Left lung (tissue), 10 donors: ENCODE data around the gene FBXO41. TPM values are rescaled to one million over a fixed set of nuclear protein-coding genes. Genes with fewer than 3 reads are reported as not detected.

Experiments
- ATAC-seq: fragments of 200-7000 bp; cut with Tn5 transposase; one replicate; pipeline ENCODE4 v1.9.1; 2020; ENCODE audit warnings: moderate library complexity
- DNase-seq, 4 donors: peaks; one replicate each; pipeline ENCODE4 v3.0.0-alpha.2; 2013 to 2020
- H3K27ac ChIP-seq, 2 donors: fragments of 200-600 bp; sonication (generic) in 1 of 2; one replicate each; pipeline versions ENCODE4 v1.5.0 to v1.8.0; 2020 to 2021
- H3K27me3 ChIP-seq, 2 donors: fragments of 200-600 bp; sonication (generic) in 1 of 2; one replicate each; pipeline versions ENCODE4 v1.5.0 to v1.8.0; 2020 to 2021
- H3K36me3 ChIP-seq, 2 donors: fragments of 200-600 bp; sonication (generic) in 1 of 2; one replicate each; pipeline versions ENCODE4 v1.5.0 to v1.8.0; 2020 to 2021
- H3K4me1 ChIP-seq, 2 donors: fragments of 200-600 bp; one replicate each; pipeline ENCODE4 v1.8.0; 2021
- H3K4me3 ChIP-seq, 2 donors: fragments of 200-600 bp; sonication (generic) in 1 of 2; one replicate each; pipeline versions ENCODE4 v1.5.0 to v1.8.0; 2020 to 2021; ENCODE audit warnings: mild to moderate bottlenecking in 1 of 2
- H3K9me3 ChIP-seq, 2 donors: fragments of 200-600 bp; sonication (generic) in 1 of 2; one replicate each; pipeline versions ENCODE4 v1.5.0 to v1.8.0; 2020 to 2021
- CTCF ChIP-seq, 2 donors: fragments of 200-600 bp; sonication (generic) in 1 of 2; IDR thresholded peaks; one replicate each; pipeline versions ENCODE4 v1.5.0 to v1.8.0; 2021; ENCODE audit warnings: antibody characterized with exemption in 2 of 2
- intact Hi-C, 2 donors: fragments of 100-400 bp; cut with DNase I; formaldehyde crosslinking; loops; one replicate each; pipeline versions ENCODE4 v1.11.2 to v1.14.2; 2022
- polyA plus RNA-seq, 6 donors: library from polyadenylated mRNA; unstranded; fragments of 120-200 nt; gene quantifications; one replicate each; pipeline ENCODE4 v1.2.1, GENCODE V29; 2013; ENCODE audit not compliant: insufficient read length in 6 of 6
- total RNA-seq, 2 donors: library from RNA; stranded (reverse); fragmentation: NEBNext Ultra II Directional; extraction: Animal tissue kit (Norgen Biotek cat#: 25700); gene quantifications; one replicate each; pipeline ENCODE4 v1.2.1, GENCODE V29; 2021
- donor health status: DM: no; HTN: yes; CAD: no.
- donor health status: DM: no; HTN: no; CAD: no.

Gene FBXO41
- total and polyA plus RNA-seq, 8 donors: 1.4 to 3.5 (median 1.9) TPM

GRCh38 chr2:73283545-73284295 is 558 bp downstream of the FBXO41 start:
- ATAC-seq: peak; percentile 29

GRCh38 chr2:73282924-73283544 is 1.2 kb downstream of the FBXO41 start:
- intact Hi-C loops: no loop called here
- TF ChIP-seq CTCF (IDR thresholded peaks at IDR 0.05): no peak
- DNase-seq (no peak), ATAC-seq (no peak)
- peaks cover 5 to 21% of the 10 kb centered on the region in 2 donors for H3K4me1 ChIP-seq
- peaks cover 18 to 50% of the 10 kb centered on the region in 2 donors for H3K27me3 ChIP-seq
- H3K36me3 ChIP-seq: no peaks in the 10 kb centered on the region
- H3K27ac ChIP-seq: no peak overlapping the region
- no peaks in the 10 kb centered on the region for H3K9me3 ChIP-seq
- peak overlapping the region in 1 of 2 donors; percentile 61 for H3K4me3 ChIP-seq

More at GRCh38 chr2:73283545-73284295, 558 bp downstream of the FBXO41 start:
- H3K4me1 ChIP-seq: peaks cover 5 to 21% of the 10 kb centered on the region in 2 donors
- no peak for TF ChIP-seq CTCF (IDR thresholded peaks at IDR 0.05)
- peak overlapping the region in 1 of 2 donors; percentile 50 for H3K27ac ChIP-seq
- H3K9me3 ChIP-seq: no peaks in the 10 kb centered on the region
- intact Hi-C loops: no loop called here
- H3K36me3 ChIP-seq: no peaks in the 10 kb centered on the region
- DNase-seq: peak in 1 of 4 donors; percentile 81
- H3K27me3 ChIP-seq: peaks cover 18 to 53% of the 10 kb centered on the region in 2 donors
- peak overlapping the region; percentile 47 to 61 for H3K4me3 ChIP-seq

- TF ChIP-seq CTCF (IDR thresholded peaks at IDR 0.05): no peak
- Histone ChIP-seq H3K9me3 (no peaks in the 10 kb centered on the region), H3K27me3 (peaks cover 13 to 32% of the 10 kb centered on the region in 2 donors), H3K4me3 (no peak overlapping the region), H3K36me3 (no peaks in the 10 kb centered on the region), H3K4me1 (peaks cover 5 to 21% of the 10 kb centered on the region in 2 donors), H3K27ac (no peak overlapping the region)
- intact Hi-C loops: no loop called here
- ATAC-seq (no peak), DNase-seq (no peak)
Observed at GRCh38 chr2:73281244-73281643, 3.0 kb downstream of the FBXO41 start.

GRCh38 chr2:73279852-73280251 is 4.4 kb downstream of the FBXO41 start:
- no peaks in the 10 kb centered on the region for H3K36me3 ChIP-seq
- H3K27me3 ChIP-seq: peaks cover 2 to 19% of the 10 kb centered on the region in 2 donors
- no peak overlapping the region for H3K27ac ChIP-seq
- DNase-seq: no peak
- no peak overlapping the region for H3K4me3 ChIP-seq
- intact Hi-C loops: no loop called here
- ATAC-seq: no peak
- H3K9me3 ChIP-seq: no peaks in the 10 kb centered on the region
- H3K4me1 ChIP-seq: peaks cover 5 to 17% of the 10 kb centered on the region in 2 donors
- TF ChIP-seq CTCF (IDR thresholded peaks at IDR 0.05): no peak

GRCh38 chr2:73272270-73272669 is 12.0 kb downstream of the FBXO41 start:
- no peak for ATAC-seq
- Histone ChIP-seq H3K27me3 (peaks cover 20 to 40% of the 10 kb centered on the region in 2 donors), H3K27ac (no peak overlapping the region), H3K4me3 (no peak overlapping the region), H3K4me1 (peaks cover 0 to 5% of the 10 kb centered on the region in 2 donors), H3K36me3 (no peaks in the 10 kb centered on the region), H3K9me3 (no peaks in the 10 kb centered on the region)
- intact Hi-C loops: no loop called here
- no peak for TF ChIP-seq CTCF (IDR thresholded peaks at IDR 0.05)
- no peak for DNase-seq
